Stomach (tissue), 4 donors: Measurements from ENCODE around the gene SLC4A2.

ENCODE experiments used
- EP300 ChIP-seq: sonication (generic); formaldehyde crosslinking; IDR thresholded peaks from one replicate; pipeline ENCODE4 v1.6.1; 2017; ENCODE audit warnings: antibody characterized with exemption
- POLR2A ChIP-seq, 4 donors: fragments of 450-650 bp; IDR thresholded peaks; one replicate each; pipeline ENCODE4 v1.6.1; 2016; ENCODE audit warnings: antibody characterized with exemption in 4 of 4, control low read depth in 2 of 4, mild to moderate bottlenecking in 1 of 4, moderate library complexity in 1 of 4
- POLR2AphosphoS5 ChIP-seq, 3 donors: sonication (generic); formaldehyde crosslinking; IDR thresholded peaks; one replicate each; pipeline ENCODE4 v1.6.1; 2016; ENCODE audit warnings: antibody characterized with exemption in 3 of 3
- TF ChIP-seq, protein P1 (sequence below), 7 experiments: fragments of 450-650 bp in 4 of 7; fragments of 200-600 bp in 3 of 7; sonication (generic) in 3 of 7; IDR thresholded peaks; one replicate each; pipeline ENCODE4 v1.5.1; 2016 to 2019; ENCODE audit warnings: antibody characterized with exemption in 7 of 7, control low read depth in 2 of 7, mild to moderate bottlenecking in 1 of 7

DNA sequence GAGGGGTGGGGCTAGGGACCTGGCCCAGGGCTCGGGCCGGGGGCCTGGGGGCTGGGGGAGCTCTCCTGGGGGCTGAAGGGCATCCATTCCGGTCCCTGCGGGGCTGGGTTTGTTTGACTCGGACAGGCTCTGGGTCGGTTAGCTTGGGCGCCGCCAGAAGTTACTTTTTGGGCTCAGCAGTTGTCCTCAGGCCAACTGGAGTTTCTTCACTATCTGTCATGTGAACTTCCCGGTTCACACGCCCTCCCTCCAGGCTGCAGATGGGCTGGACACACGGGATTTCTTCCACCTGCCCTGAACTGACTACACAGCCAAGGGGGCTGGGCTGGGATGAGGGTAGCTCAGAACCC is 3.8 kb downstream of the SLC4A2 start:
- TF ChIP-seq, protein P1, sequence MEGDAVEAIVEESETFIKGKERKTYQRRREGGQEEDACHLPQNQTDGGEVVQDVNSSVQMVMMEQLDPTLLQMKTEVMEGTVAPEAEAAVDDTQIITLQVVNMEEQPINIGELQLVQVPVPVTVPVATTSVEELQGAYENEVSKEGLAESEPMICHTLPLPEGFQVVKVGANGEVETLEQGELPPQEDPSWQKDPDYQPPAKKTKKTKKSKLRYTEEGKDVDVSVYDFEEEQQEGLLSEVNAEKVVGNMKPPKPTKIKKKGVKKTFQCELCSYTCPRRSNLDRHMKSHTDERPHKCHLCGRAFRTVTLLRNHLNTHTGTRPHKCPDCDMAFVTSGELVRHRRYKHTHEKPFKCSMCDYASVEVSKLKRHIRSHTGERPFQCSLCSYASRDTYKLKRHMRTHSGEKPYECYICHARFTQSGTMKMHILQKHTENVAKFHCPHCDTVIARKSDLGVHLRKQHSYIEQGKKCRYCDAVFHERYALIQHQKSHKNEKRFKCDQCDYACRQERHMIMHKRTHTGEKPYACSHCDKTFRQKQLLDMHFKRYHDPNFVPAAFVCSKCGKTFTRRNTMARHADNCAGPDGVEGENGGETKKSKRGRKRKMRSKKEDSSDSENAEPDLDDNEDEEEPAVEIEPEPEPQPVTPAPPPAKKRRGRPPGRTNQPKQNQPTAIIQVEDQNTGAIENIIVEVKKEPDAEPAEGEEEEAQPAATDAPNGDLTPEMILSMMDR (IDR thresholded peaks at IDR 0.05), result no peak
- no peak for TF ChIP-seq POLR2AphosphoS5 (IDR thresholded peaks at IDR 0.05)
- no peak for TF ChIP-seq EP300
- TF ChIP-seq POLR2A (IDR thresholded peaks at IDR 0.05), result no peak
